Suprapubic skin (tissue), 3 donors: ENCODE data around the gene STIM1.

ENCODE experiments used
- CTCF ChIP-seq, 2 donors: fragments of 200-600 bp in 1 of 2; fragments of 450-650 bp in 1 of 2; sonication (generic) in 1 of 2; IDR thresholded peaks; one replicate each; pipeline ENCODE4 v1.5.1; 2016 to 2019; ENCODE audit warnings: antibody characterized with exemption in 2 of 2, mild to moderate bottlenecking in 1 of 2, moderate library complexity in 1 of 2
- POLR2A ChIP-seq, 2 donors: fragments of 450-650 bp; IDR thresholded peaks; one replicate each; pipeline ENCODE4 v1.6.1; 2017; ENCODE audit warnings: antibody characterized with exemption in 2 of 2, mild to moderate bottlenecking in 2 of 2, moderate library complexity in 2 of 2

DNA sequence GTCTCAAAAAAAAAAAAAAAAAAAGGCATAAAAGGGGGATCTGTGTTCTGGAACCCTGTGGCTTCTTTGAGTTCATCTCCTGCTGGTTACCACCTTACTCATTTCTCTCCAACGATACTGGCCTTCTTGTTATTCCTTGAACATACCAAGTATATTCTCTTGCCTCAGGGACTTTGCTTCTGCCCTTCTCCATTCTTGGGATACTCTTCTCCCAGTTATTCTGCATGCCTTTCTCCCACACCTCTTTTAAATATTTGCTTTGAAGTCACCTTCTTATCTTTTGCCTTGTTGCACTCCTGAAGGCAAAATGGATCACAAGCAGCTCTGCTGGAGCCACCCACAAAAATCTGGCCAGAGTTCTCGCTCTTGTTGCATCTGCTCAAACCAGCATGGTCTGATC, 163.2 kb downstream of the STIM1 start:
- no peak for TF ChIP-seq POLR2A (IDR thresholded peaks at IDR 0.05)
- no peak for TF ChIP-seq CTCF (IDR thresholded peaks at IDR 0.05)
